MM.1S (cell line): Measurements from ENCODE around the gene MYO5C.

ENCODE experiments used
- CTCF ChIP-seq: fragments of 300-600 bp; sonication (generic); IDR thresholded peaks from 2 replicates; pipeline ENCODE4 v1.5.1; 2016; ENCODE audit warnings: antibody characterized with exemption, low read length, mixed read lengths
- EZH2 ChIP-seq: fragments of 300-600 bp; sonication (generic); optimal IDR thresholded peaks from 2 replicates; pipeline ENCODE3; 2017; ENCODE audit warnings: low read depth, mild to moderate bottlenecking, antibody characterized with exemption, low read length, mixed read lengths
- EZH2phosphoT487 ChIP-seq: fragments of 300-600 bp; sonication (generic); IDR thresholded peaks from 2 replicates; pipeline ENCODE4 v1.6.1; 2018; ENCODE audit warnings: antibody characterized with exemption, low read length

- no peak for TF ChIP-seq CTCF
- TF ChIP-seq EZH2 = no peak
- no peak for TF ChIP-seq EZH2phosphoT487
These were observed 141.4 kb downstream of the MYO5C start for GRCh38 chr15:52153900-52154895.
